Measurements from ENCODE around the gene RBBP4.

The RBBP4 gene

DNA sequence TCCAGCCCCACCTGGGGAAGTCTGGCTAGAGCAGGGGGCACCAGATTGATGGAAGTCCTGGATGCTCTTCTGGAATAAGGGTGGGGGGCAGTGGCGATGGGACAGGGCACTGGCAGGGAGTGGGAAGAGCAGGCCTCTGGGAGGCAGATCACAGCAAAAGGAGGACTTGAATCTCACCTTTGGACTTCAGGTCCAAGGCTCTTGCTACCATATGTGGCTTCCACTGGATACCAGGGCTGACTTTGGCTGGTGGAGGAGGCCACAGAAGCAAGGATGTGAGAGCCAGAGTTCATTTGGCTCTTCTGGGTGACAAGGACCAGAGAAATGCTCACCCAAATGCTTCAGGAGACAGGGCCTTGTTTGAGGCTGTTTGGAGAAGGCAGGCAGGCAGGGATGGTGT is 67.5 kb downstream of the RBBP4 start:
- DNase-seq (ENCODE audit: low read depth, low spot score), result no peak

GRCh38 chr1:32719681-32720275 is 68.8 kb downstream of the RBBP4 start:
- no peak for DNase-seq (ENCODE audit: low read depth, low spot score)

GRCh38 chr1:32724678-32725614 is 73.9 kb downstream of the RBBP4 start:
- peak; percentile 82 for DNase-seq (ENCODE audit: low read depth, low spot score)

DNA sequence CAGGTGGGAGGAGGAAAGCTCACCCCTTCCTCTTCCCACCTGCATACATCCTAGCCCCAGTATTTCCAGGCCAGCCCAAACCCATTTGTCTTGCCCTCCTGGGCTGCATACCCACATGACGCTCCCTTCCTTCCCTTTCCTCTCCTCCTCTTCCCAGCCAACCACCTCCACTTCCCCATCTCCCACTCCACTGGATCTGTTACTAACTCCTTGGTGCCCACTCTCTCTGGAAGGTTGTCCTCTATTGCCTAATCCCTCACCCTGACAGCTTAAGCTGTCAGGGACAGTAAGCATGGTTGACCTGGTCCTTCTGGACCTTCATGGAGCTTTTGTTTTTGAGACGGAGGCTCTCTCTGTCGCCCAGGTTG is 74.6 kb downstream of the RBBP4 start:
- no peak for DNase-seq (ENCODE audit: low read depth, low spot score)

DNA sequence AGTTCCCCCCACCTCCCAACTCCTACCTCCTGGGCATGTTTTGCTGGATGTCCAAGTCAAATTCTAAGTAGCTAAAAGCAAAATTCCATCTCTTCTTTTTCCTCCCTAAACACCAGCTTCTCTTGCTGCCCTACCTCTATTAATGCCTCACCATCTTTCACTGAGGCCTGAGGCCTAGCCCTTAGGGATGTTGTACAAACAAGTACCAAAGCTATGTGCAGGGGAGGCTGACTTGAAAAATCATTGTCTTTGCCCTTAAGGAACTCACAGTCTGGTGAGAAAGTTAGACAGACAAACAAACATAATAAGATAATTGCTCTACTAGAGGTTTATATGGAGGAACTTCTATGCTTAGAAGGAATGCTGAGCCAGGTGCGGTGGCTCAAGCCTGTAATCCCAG is 76.9 kb downstream of the RBBP4 start:
- no peak for DNase-seq (ENCODE audit: low read depth, low spot score)

GRCh38 chr1:32728413-32729077 is 77.5 kb downstream of the RBBP4 start:
- DNase-seq (ENCODE audit: low read depth, low spot score), result no peak

DNA sequence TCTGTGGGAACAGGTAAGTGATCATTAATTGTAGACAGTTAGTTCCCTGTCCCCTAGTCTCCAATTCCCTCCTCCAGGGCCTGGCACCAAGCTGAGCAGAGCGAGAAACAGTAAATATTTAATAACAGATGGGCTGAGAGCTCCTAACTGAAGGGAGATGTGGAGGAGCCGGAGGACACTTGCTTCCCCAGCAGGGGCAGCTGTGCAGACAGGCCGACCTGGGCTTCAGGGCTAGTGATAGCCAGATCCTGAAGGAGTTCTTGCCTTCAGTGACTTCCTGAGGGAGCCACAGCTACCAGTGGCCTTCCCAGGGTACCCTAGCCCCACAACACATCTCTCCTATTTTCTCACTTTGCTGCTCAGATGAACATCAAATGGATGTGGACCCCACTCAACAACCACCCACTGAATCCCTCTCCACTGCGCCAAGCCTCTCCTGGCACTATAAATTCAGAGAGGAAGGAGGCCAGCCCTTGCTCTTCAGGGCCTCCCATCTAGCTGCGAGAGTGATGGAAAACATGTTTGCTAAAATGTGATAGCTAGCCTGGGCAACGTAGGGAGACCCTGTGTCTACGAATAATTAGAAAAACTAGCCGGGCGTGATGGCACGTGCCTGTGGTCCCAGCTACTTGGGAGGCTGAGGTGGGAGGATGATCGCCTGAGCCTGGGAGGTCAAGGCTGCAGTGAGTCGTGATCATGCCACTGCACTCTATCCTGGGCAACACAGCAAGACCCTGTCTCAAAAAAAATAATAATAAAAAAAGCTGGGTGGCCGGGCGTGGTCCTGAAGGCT is 78.4 kb downstream of the RBBP4 start:
- no peak for DNase-seq (ENCODE audit: low read depth, low spot score)

DNA sequence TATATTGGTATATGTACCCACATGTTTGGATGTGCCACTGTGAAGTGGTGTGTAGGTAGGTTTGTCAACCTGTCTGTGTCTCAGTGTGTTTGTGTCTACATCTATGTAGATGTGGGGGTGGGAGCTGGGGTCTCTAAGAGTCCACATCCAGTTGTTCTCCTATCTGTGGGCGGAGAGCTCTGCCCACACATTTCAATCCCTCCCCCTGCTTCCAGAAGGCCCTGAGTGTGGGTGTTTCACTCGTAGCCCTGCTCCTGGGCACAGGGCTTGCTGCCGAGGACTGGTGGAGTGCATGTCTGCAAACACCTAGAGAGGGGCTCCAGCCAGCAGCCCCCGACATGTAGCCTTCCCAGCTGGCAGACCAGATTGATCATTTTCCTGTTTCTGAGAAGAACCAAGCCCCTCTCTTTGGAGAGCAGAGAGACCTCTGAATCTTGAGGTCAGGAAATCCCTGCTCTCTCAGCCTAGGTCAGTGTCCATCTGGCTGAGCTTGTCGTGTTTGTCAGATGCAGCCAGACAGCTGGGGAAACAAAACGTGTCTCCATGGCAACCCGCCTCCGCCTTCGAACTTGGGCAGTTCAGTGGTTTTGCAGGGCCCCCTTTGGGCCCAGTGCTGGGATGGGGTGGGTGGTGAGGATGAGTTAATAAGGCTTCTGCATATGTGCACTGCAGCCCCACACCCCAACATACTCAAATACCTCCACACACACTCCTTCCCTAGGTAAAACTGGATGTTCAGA is 82.7 kb downstream of the RBBP4 start:
- peak; percentile 60 for DNase-seq (ENCODE audit: low read depth, low spot score)

All from ELF-1 (cell line).